Neutrophil (primary cell): ENCODE measurements around the gene KISS1R.

Experiments
- H3K27ac ChIP-seq: fragments of 200-600 bp; sonication (generic); 2 replicates; pipeline ENCODE4 v1.5.1; 2016; ENCODE audit warnings: mild to moderate bottlenecking, moderate library complexity
- H3K27me3 ChIP-seq: fragments of 200-600 bp; sonication (generic); 2 replicates; pipeline ENCODE4 v1.6.0; 2016; ENCODE audit warnings: mild to moderate bottlenecking
- H3K36me3 ChIP-seq: fragments of 200-600 bp; sonication (generic); 2 replicates; pipeline ENCODE4 v1.5.1; 2017
- H3K4me1 ChIP-seq, 2 experiments: fragments of 200-600 bp in 1 of 2; sonication (generic) in 1 of 2; 1 replicate in 1 of 2; 2 replicates in 1 of 2; pipeline versions ENCODE4 v1.5.1 to v1.6.1; 2013 to 2016; ENCODE audit warnings: low read depth in 1 of 2, low read length in 1 of 2, mild to moderate bottlenecking in 1 of 2, moderate library complexity in 1 of 2; ENCODE audit not compliant: control insufficient read depth in 1 of 2, insufficient read depth in 1 of 2
- H3K4me3 ChIP-seq, 2 experiments: fragments of 200-600 bp in 1 of 2; sonication (generic) in 1 of 2; 1 replicate in 1 of 2; 2 replicates in 1 of 2; pipeline ENCODE4 v1.5.1; 2013 to 2016; ENCODE audit warnings: low read depth in 1 of 2, low read length in 1 of 2, mild to moderate bottlenecking in 1 of 2, moderate library complexity in 1 of 2
- H3K9me3 ChIP-seq: fragments of 200-600 bp; sonication (generic); 2 replicates; pipeline ENCODE4 v1.5.1; 2016
- TF ChIP-seq, protein P1 (sequence below): fragments of 200-600 bp; sonication (generic); IDR thresholded peaks from 2 replicates; pipeline ENCODE4 v1.5.1; 2016; ENCODE audit warnings: antibody characterized with exemption

Gene KISS1R

DNA sequence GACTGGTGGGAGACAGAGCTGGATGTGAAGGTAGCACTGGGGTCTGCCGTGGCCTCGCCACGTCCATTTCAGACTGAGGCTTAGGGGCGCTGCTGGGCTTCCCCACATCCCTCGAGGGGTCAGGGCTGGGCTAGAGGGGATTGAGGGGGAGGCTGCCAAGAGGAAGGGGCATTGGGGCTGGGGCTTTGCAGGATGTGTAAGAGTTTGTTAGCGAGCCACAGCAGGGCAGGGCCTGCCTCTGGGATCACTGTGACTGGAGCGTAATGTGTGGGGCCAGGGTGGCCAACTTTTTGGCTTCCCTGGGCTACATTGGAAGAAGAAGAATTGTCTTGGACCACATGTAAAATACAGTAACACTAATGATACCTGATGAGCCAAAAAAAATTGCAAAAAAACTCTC lies 22.8 kb downstream of the KISS1R start:
- Histone ChIP-seq H3K4me3 (peak overlapping the region in 1 of 2 experiments; percentile 65), H3K4me1 (peaks cover 26 to 59% of the 10 kb centered on the region in 2 experiments), H3K9me3 (no peaks in the 10 kb centered on the region), H3K27ac (peak overlapping the region; percentile 65), H3K27me3 (no peaks in the 10 kb centered on the region), H3K36me3 (peaks cover 59% of the 10 kb centered on the region)
- TF ChIP-seq, protein P1, sequence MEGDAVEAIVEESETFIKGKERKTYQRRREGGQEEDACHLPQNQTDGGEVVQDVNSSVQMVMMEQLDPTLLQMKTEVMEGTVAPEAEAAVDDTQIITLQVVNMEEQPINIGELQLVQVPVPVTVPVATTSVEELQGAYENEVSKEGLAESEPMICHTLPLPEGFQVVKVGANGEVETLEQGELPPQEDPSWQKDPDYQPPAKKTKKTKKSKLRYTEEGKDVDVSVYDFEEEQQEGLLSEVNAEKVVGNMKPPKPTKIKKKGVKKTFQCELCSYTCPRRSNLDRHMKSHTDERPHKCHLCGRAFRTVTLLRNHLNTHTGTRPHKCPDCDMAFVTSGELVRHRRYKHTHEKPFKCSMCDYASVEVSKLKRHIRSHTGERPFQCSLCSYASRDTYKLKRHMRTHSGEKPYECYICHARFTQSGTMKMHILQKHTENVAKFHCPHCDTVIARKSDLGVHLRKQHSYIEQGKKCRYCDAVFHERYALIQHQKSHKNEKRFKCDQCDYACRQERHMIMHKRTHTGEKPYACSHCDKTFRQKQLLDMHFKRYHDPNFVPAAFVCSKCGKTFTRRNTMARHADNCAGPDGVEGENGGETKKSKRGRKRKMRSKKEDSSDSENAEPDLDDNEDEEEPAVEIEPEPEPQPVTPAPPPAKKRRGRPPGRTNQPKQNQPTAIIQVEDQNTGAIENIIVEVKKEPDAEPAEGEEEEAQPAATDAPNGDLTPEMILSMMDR, result no peak

DNA sequence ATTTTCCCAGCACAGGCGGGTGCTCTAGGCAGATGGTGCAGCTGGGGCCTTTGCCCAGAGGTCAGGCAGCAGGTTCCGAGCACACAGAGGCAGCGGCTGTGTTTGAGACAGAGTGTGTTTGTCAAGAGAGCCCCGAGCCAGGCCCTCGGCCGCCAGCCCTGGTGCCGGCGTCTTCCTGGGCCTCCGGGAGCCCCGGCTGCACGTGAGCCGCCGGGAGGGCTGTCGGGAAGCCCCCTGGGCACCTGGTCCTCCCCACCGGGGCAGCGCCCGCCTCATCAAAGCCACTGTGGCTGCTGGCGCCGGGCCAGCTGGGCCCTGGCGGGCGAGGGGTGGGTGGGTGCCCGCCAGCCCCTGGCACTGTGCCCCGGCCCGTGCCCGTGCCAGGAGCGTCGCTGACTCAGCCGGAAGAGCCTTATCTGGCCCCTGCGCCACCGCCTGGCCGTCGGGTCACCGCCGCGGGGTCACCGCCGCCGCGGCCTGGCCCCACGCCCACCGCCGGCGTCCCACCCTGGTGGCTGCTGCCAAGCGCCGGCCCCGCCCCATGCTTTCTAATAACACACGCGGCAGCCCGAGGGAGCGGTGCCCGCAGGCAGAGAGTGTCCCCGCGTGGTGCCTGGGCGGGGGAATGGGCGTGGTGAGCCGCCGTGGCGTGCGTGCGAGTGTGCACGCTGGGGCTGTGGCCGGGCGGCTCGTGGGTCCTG lies 23.6 kb downstream of the KISS1R start:
- Histone ChIP-seq H3K27me3 (no peaks in the 10 kb centered on the region), H3K4me3 (peak overlapping the region in 1 of 2 experiments; percentile 65), H3K4me1 (peaks cover 19 to 59% of the 10 kb centered on the region in 2 experiments), H3K9me3 (no peaks in the 10 kb centered on the region), H3K36me3 (peaks cover 56% of the 10 kb centered on the region), H3K27ac (peak overlapping the region; percentile 65)
- TF ChIP-seq, protein P1, result no peak

DNA sequence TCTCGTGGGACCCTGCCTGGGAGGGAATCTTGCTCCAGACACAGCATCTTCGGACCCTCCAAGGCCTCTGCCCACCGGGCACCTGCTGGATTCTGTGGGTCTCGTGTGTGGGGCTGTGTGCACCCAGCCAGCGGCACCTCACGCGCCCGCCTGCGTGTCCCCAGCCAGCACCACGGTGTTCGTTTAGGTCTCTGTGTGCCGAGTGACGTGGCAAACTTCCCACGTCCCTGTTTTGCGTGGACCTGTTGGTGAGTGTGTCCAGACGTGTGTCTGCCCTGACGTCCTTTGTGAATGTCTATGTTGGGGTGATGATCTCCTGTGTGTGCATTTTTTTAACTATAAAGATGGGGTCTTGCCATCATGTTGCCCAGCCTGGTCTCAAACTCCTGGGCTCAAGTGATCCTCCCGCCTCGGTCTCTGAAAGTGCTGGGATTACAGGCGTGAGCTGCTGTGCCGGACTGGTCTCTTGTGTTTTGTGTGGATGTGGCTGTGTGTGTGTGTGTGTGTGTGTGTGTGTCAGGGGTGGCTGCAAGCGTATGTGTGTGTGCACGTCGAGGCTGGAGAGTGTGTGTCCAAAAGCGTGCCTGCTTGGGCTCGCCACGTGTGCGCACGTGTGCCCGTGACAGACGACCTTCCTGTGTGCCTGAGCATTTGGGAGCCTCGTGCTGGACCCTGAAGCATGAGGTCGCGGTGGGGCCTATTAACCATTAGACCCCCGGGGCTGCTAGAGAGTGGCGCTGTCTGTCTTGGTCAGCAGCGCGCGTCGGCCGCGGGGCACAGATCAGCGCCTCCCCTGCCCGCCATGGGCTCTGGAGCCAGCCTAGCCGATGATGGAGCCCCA lies 24.4 kb downstream of the KISS1R start:
- TF ChIP-seq, protein P1, result no peak
- Histone ChIP-seq H3K27me3 (no peaks in the 10 kb centered on the region), H3K27ac (peak overlapping the region; percentile 65), H3K4me1 (peaks cover 19 to 53% of the 10 kb centered on the region in 2 experiments), H3K36me3 (peaks cover 49% of the 10 kb centered on the region), H3K9me3 (no peaks in the 10 kb centered on the region), H3K4me3 (peak overlapping the region in 1 of 2 experiments; percentile 65)

DNA sequence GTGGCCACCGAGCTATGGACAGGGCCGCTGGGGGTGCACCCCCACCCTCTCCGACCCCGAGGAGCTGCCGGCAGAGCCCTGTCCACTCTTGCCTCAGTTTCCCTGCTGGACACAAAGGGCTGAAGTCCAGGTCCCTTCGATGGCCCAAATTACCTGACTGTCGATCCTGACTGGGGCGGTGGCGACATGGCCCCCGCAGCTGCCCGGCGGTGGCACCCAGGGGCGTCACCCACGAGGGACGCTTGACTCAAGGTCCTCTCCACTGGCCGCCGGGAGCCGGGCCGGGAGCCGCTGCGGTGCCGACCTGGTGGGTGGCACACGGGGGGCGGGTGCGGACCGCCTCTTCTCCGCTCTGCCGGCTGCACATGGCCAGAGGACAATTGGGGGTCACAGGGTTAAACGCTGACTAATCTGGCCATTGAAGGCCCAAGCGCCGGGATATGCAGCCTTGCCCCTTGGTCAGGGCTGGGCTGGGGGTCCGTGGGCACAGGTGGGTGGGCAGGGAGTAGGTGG lies 25.1 kb downstream of the KISS1R start:
- H3K4me3 ChIP-seq, result no peak overlapping the region
- H3K27me3 ChIP-seq, result no peaks in the 10 kb centered on the region
- H3K27ac ChIP-seq, result no peak overlapping the region
- peaks cover 20 to 55% of the 10 kb centered on the region in 2 experiments for H3K4me1 ChIP-seq
- TF ChIP-seq, protein P1, result no peak
- H3K36me3 ChIP-seq, result peaks cover 46% of the 10 kb centered on the region
- H3K9me3 ChIP-seq, result no peaks in the 10 kb centered on the region

DNA sequence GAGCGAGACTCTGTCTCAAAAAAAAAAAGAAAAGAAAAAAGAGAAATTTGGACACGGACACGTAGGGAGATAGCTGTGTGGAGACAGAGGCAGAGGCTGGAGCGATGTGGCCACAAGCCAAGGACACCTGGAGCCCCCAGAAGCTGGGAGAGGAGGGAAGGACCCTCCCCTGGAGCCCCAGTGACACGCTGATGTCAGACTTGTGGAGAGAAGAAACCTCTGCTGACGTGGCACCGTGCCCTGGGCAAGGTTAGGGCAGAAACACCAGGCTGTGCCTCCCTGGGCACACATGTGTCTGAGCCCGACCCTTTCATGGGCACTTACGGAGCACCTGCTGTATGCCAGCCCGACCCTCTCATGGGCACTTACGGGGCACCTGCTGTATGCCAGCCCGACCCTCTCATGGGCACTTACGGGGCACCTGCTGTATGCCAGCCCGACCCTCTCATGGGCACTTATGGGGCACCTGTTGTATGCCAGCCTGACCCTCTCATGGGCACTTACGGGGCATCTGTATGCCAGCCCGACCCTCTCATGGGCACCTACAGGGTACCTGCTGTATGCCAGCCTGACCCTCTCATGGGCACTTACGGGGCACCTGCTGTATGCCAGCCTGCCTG lies 26.5 kb downstream of the KISS1R start:
- Histone ChIP-seq H3K27me3 (no peaks in the 10 kb centered on the region), H3K4me1 (peaks cover 22 to 56% of the 10 kb centered on the region in 2 experiments), H3K36me3 (peaks cover 49% of the 10 kb centered on the region), H3K4me3 (no peak overlapping the region), H3K27ac (no peak overlapping the region), H3K9me3 (no peaks in the 10 kb centered on the region)
- TF ChIP-seq, protein P1, result no peak
